CD14-positive monocyte (primary cell): ENCODE data around the gene FAM131B. TPM values are rescaled to one million over a fixed set of nuclear protein-coding genes. Genes with fewer than 3 reads are reported as not detected.
A peak's percentile ranks its signal among the peaks of the same experiment; 100 is the strongest.

Experiments used
- DNase-seq, 3 donors: peaks; one replicate each; pipeline ENCODE4 v3.0.0-alpha.2; 2011 to 2022
- H2AFZ ChIP-seq: 2 replicates; pipeline ENCODE4 v1.6.0; 2012; ENCODE audit warnings: mild to moderate bottlenecking, low read depth, low read length, inconsistent platforms; ENCODE audit not compliant: insufficient read depth, poor library complexity, severe bottlenecking
- H3K27ac ChIP-seq, 2 donors: 1 replicate in 1 of 2; 2 replicates in 1 of 2; pipeline ENCODE4 v1.5.1; 2012 to 2013; ENCODE audit warnings: low read length in 2 of 2, control low read depth in 1 of 2, inconsistent platforms in 1 of 2, low read depth in 1 of 2, mild to moderate bottlenecking in 1 of 2
- H3K27me3 ChIP-seq, 2 donors: one replicate each; pipeline versions ENCODE4 v1.6.0 to v1.6.1; 2011 to 2013; ENCODE audit warnings: low read length in 2 of 2; ENCODE audit not compliant: control insufficient read depth in 2 of 2, insufficient read depth in 2 of 2
- H3K36me3 ChIP-seq, 2 donors: replicated peaks in 1 of 2; 1 replicate in 1 of 2; 2 replicates in 1 of 2; pipeline versions ENCODE4 v1.5.1 to v1.6.1; 2012 to 2013; ENCODE audit warnings: low read length in 2 of 2, control low read depth in 1 of 2, inconsistent platforms in 1 of 2, mild to moderate bottlenecking in 1 of 2; ENCODE audit not compliant: insufficient read depth in 2 of 2, control insufficient read depth in 1 of 2
- H3K4me1 ChIP-seq, 2 donors: 1 replicate in 1 of 2; 2 replicates in 1 of 2; pipeline versions ENCODE4 v1.5.1 to v1.6.1; 2012 to 2013; ENCODE audit warnings: low read length in 2 of 2, control low read depth in 1 of 2, inconsistent platforms in 1 of 2, mild to moderate bottlenecking in 1 of 2, moderate library complexity in 1 of 2; ENCODE audit not compliant: insufficient read depth in 2 of 2, control insufficient read depth in 1 of 2
- H3K4me2 ChIP-seq: replicated peaks from 2 replicates; pipeline ENCODE3; 2012; ENCODE audit warnings: low read length, moderate library complexity, mild to moderate bottlenecking; ENCODE audit not compliant: poor library complexity, severe bottlenecking; ENCODE audit errors: extremely low read depth
- H3K4me3 ChIP-seq, 3 experiments: fragments of 200-600 bp in 1 of 3; sonication (generic) in 1 of 3; replicated peaks in 1 of 3; 1 replicate in 2 of 3; 2 replicates in 1 of 3; pipeline ENCODE4 v1.5.1; 2011 to 2013; ENCODE audit warnings: low read length in 3 of 3, mild to moderate bottlenecking in 3 of 3, control low read depth in 2 of 3, low read depth in 2 of 3, inconsistent platforms in 1 of 3, moderate library complexity in 1 of 3
- H3K79me2 ChIP-seq: 2 replicates; pipeline ENCODE4 v1.6.0; 2012; ENCODE audit warnings: mild to moderate bottlenecking, control low read depth, inconsistent platforms, low read length, moderate library complexity; ENCODE audit not compliant: insufficient read depth
- H3K9ac ChIP-seq: 2 replicates; pipeline ENCODE4 v1.6.0; 2017; ENCODE audit warnings: low read length, mild to moderate bottlenecking; ENCODE audit not compliant: insufficient read depth, poor library complexity, severe bottlenecking
- H3K9me3 ChIP-seq, 2 donors: replicated peaks in 1 of 2; 1 replicate in 1 of 2; 2 replicates in 1 of 2; pipeline versions ENCODE4 v1.5.1 to v1.6.1; 2012 to 2013; ENCODE audit warnings: low read length in 2 of 2, control low read depth in 1 of 2; ENCODE audit not compliant: control insufficient read depth in 1 of 2, insufficient read depth in 1 of 2
- H4K20me1 ChIP-seq: 2 replicates; pipeline ENCODE4 v1.6.0; 2012; ENCODE audit warnings: mild to moderate bottlenecking, low read length, control low read depth, moderate library complexity; ENCODE audit not compliant: insufficient read depth
- H3K27ac Mint-ChIP-seq, 7 donors: one replicate each; pipeline ENCODE4 v1.8.0; 2020; ENCODE audit warnings: mild to moderate bottlenecking in 7 of 7, mixed read lengths in 7 of 7, moderate library complexity in 6 of 7, inconsistent platforms in 2 of 7
- H3K27me3 Mint-ChIP-seq, 3 donors: one replicate each; pipeline ENCODE4 v1.8.0; 2021 to 2022; ENCODE audit warnings: low read depth in 3 of 3, mild to moderate bottlenecking in 3 of 3, mixed read lengths in 3 of 3, moderate library complexity in 3 of 3, inconsistent platforms in 1 of 3
- H3K36me3 Mint-ChIP-seq, 2 donors: one replicate each; pipeline ENCODE4 v1.8.0; 2020; ENCODE audit warnings: mixed read lengths in 2 of 2, inconsistent platforms in 1 of 2, mild to moderate bottlenecking in 1 of 2
- H3K4me1 Mint-ChIP-seq: one replicate; pipeline ENCODE4 v1.8.0; 2020; ENCODE audit warnings: mild to moderate bottlenecking, mixed read lengths
- H3K4me3 Mint-ChIP-seq, 2 donors: one replicate each; pipeline ENCODE4 v1.8.0; 2020; ENCODE audit warnings: mild to moderate bottlenecking in 2 of 2, mixed read lengths in 2 of 2, moderate library complexity in 1 of 2
- H3K9me3 Mint-ChIP-seq, 7 donors: one replicate each; pipeline ENCODE4 v1.8.0; 2020 to 2022; ENCODE audit warnings: mixed read lengths in 7 of 7, mild to moderate bottlenecking in 6 of 7, moderate library complexity in 6 of 7, inconsistent platforms in 2 of 7
- CTCF ChIP-seq: fragments of 200-600 bp; IDR thresholded peaks from one replicate; pipeline ENCODE4 v1.8.0; 2022; ENCODE audit warnings: antibody characterized with exemption, mild to moderate bottlenecking
- WGBS: methylation state at CpG from one replicate; pipeline ENCODE4 v1.1.5; 2013; ENCODE audit warnings: missing lambda C conversion rate; ENCODE audit not compliant: insufficient coverage; 5-methylcytosine and 5-hydroxymethylcytosine counted together
- intact Hi-C, 2 donors: fragments of 100-400 bp; cut with micrococcal nuclease; formaldehyde crosslinking; loops; one replicate each; pipeline versions ENCODE4 v1.15.0 to v1.15.1; 2023
- polyA plus RNA-seq, 3 donors: library from polyadenylated mRNA; depleted of rRNA in 1 of 3; unstranded in 2 of 3; stranded (reverse) in 1 of 3; fragments of 300-500 nt in 2 of 3; fragments of >200 nt in 1 of 3; fragmentation: Illumina TruSeq in 2 of 3; gene quantifications; 1 replicate in 2 of 3; 2 replicates in 1 of 3; pipeline ENCODE4 v1.2.3, GENCODE V29; 2012 to 2021

The FAM131B gene
- polyA plus RNA-seq, 3 donors, result 0.69 to 0.72 TPM; not detected in 1

- no peak for DNase-seq
- Histone ChIP-seq H4K20me1 (peaks cover 41% of the 10 kb centered on the region), H2AFZ (no peak overlapping the region), H3K4me2 (no peak overlapping the region), H3K9ac (no peak overlapping the region), H3K79me2 (no peaks in the 10 kb centered on the region), H3K27me3 (no peaks in the 10 kb centered on the region), H3K4me1 (peaks cover 9 to 32% of the 10 kb centered on the region in 2 donors), H3K36me3 (peaks cover 12 to 21% of the 10 kb centered on the region in 2 donors), H3K4me3 (no peak overlapping the region), H3K27ac (no peak overlapping the region), H3K9me3 (no peaks in the 10 kb centered on the region)
- Mint-ChIP-seq H3K9me3 (no peaks in the 10 kb centered on the region), H3K27me3 (no peaks in the 10 kb centered on the region), H3K4me1 (peaks cover 37% of the 10 kb centered on the region), H3K4me3 (no peak overlapping the region), H3K27ac (no peak overlapping the region), H3K36me3 (peaks cover 32 to 36% of the 10 kb centered on the region in 2 donors)
- TF ChIP-seq CTCF, result no peak
- intact Hi-C loops, result no loop called here
- 50% methylated on average over 2 of the region's 7 CpGs for WGBS
Observed at GRCh38 chr7:143396182-143396581, 33.7 kb upstream of the FAM131B start.

DNA sequence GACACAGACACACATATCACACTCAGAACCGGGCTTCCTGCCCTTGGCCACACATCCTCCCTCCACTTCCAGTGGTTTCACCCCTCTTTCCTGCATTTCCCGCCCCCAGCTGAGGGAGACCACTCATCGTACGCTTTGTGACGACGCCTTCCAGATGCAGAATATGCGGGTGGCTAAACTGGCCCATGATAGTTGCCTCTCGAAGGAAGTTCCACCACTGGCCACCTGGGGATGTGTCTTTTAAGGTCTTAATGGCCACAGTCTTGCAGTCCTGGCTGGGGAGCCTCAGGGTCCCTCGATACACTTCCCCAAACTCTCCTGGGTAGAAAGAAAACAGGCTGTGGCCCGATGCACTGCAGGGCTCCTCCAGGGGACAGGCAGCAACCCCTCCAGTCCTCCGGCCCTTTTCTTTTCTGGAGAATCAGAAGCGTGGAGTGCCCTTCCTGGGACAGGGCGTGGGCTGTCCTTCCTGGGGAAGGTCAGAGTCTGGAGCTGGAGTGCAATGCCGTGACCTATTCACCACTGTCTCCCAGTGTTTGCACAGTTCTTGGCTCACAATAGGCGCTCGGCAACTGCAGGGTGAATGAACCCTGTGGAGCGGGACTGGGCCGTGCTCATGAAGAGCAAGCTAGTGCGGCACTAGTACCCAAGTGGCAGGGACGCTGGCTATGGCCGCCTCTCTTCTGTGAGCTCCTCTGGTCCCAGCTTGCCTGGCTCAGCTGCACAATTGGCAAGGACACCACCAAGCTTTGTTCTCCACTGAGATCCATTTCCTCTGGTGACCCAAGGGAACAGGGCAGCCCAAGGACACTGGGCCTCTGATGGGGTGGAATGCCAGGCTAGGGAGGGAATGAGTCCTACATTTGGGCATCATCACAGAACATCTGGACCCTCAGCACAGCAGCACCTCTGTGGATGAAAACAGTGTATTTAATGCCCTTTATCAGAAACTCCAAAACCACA lies 33.0 kb upstream of the FAM131B start:
- DNase-seq, result peak; percentile 48 to 54 (median 53)
- peaks cover 31 to 35% of the 10 kb centered on the region in 2 donors for H3K36me3 Mint-ChIP-seq
- Histone ChIP-seq H3K79me2 (peaks cover 4% of the 10 kb centered on the region), H3K36me3 (peaks cover 19 to 28% of the 10 kb centered on the region in 2 donors), H3K4me1 (peaks cover 9 to 36% of the 10 kb centered on the region in 2 donors), H3K4me2 (no peak overlapping the region), H3K27me3 (no peaks in the 10 kb centered on the region), H3K4me3 (no peak overlapping the region), H4K20me1 (peaks cover 48% of the 10 kb centered on the region), H3K27ac (no peak overlapping the region), H3K9ac (no peak overlapping the region), H3K9me3 (no peaks in the 10 kb centered on the region), H2AFZ (no peak overlapping the region)
- intact Hi-C loops, result no loop called here
- peak overlapping the region in 5 of 7 donors; percentile 16 to 68 (median 51) for H3K27ac Mint-ChIP-seq
- 42% methylated on average over 20 of the region's 21 CpGs for WGBS
- H3K27me3 Mint-ChIP-seq, result no peaks in the 10 kb centered on the region
- H3K4me1 Mint-ChIP-seq, result peaks cover 41% of the 10 kb centered on the region
- peak overlapping the region; percentile 5 to 22 for H3K4me3 Mint-ChIP-seq
- H3K9me3 Mint-ChIP-seq, result no peaks in the 10 kb centered on the region
- peak; percentile 71 for TF ChIP-seq CTCF
